Raji (cell line): ENCODE data around the gene TUBGCP6.

Experiments
- POLR2A ChIP-seq: IDR thresholded peaks from 2 replicates; pipeline ENCODE4 v1.6.1; 2011; ENCODE audit warnings: low read depth, low read length, control low read depth; ENCODE audit not compliant: insufficient read depth

The TUBGCP6 gene

GRCh38 chr22:50270666-50271394 lies 26.0 kb upstream of the TUBGCP6 start:
- no peak for TF ChIP-seq POLR2A

DNA sequence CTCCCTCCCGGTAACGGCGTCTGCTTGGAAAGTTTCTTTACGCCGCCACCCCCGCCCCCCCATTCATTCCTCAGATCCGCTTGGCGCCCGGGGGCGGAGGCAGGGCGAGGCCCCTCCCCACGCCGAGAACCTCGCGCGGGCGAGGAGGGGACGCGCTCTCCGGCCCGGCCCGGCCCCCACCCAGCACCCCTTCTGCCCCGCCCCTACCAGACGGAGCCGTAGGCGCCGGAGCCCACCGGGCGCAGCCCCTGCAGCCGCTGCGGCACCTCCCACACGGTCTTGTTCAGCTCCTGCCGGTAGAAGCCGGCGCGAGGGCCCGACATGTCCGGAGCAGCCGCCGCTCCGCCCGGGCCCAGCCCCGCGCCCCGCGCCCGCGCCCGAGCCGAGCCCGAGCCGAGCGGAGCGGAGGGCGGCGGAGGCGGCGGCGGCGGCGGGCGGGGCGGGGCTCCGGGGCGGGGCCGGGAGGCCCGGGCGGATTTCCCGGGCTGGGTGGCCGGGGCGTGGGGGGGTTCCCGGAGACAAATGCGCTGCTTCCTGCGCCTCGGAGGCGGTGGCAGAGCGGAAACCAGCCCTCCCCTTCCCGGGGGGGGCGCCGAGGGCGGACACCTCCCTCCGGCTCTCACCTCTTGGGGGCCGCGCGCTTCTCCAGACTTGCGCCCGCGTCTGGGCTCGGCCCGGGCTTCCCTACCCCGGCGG lies 25.3 kb upstream of the TUBGCP6 start, which contains the start of gene MAPK11:
Gene MAPK11, minus strand, starts transcription at position 411 of the 696 bp plus-strand sequence. Its CDS starts 88 bp downstream, at position 323.
- TF ChIP-seq POLR2A = no peak

DNA sequence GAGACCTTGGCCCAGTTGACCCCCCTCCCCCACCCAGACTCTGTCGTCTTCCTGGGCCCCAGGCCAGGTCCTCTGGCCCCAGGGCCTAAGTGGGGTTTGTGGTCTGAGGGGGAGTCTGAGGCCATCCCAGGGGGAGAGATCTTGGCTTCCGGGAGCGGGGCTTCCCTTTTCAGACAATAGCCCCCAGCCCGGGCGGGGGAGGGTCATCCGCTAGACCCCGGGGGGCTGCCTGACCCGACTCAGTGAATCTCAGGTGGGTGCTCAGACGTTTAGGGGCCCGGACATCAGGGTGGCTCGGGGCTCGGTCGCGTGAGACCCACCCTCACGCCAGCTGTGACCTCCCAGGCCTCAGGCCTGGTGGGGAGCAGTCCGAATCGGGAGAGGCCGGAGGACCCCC lies 24.7 kb upstream of the TUBGCP6 start:
- TF ChIP-seq POLR2A = no peak

- no peak for TF ChIP-seq POLR2A
These were observed 23.9 kb upstream of the TUBGCP6 start for GRCh38 chr22:50268655-50269113.

DNA sequence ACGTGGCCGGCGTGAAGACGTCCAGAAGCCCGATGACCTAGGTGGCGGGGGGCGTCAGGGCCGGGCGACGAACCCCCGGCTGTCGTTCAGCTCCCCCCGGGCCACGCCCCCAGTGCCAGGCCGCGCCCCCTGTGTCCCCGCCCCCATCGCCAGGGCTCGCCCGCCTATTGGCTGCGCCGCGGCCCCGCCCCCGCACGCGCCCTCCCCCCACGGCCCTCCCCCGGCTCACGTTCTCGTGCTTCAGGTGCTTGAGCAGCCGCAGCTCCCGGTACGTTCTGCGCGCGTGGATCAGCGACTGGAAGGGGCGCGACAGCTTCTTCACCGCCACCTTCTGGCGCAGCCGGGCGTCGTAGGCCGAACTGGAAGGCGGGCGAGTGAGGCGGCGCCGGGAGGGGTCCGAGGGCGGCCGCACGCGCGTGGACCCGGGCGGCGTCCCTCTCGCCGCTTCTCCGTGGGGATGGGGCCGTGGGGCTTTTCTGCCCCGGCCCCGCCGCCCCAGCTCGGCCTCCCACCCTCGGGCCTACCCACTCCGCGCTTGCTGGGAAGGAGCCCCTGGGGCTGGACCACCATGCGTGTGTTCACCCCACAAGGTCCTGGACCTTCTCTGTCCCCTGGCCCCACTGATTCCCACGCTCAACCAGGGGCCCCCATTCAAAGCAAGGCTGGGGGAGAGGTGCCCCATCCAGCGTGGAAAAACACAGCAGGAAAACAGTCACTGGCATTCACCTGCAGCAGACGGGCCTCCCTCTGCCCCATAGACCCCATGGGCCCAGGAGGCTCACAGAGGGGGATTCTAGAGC lies 23.0 kb upstream of the TUBGCP6 start:
- no peak for TF ChIP-seq POLR2A

DNA sequence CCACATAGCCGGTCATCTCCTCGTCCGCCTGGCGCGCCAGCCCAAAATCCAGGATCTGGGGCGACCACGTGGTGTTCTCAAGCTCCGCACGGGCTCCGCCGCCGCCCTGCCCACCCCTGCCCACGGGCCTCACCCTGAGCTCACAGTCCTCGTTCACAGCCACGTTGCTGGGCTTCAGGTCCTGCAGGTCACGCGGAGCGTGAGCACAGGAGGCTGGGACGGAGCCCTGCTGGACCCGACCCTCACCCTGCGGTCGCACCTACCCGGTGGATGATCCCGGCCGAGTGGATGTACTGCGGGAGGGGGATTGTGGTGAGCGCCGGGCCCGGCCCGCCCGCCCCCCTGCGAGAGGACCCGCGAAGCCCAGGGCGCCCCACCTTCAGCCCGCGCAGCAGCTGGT lies 22.2 kb upstream of the TUBGCP6 start:
- no peak for TF ChIP-seq POLR2A

DNA sequence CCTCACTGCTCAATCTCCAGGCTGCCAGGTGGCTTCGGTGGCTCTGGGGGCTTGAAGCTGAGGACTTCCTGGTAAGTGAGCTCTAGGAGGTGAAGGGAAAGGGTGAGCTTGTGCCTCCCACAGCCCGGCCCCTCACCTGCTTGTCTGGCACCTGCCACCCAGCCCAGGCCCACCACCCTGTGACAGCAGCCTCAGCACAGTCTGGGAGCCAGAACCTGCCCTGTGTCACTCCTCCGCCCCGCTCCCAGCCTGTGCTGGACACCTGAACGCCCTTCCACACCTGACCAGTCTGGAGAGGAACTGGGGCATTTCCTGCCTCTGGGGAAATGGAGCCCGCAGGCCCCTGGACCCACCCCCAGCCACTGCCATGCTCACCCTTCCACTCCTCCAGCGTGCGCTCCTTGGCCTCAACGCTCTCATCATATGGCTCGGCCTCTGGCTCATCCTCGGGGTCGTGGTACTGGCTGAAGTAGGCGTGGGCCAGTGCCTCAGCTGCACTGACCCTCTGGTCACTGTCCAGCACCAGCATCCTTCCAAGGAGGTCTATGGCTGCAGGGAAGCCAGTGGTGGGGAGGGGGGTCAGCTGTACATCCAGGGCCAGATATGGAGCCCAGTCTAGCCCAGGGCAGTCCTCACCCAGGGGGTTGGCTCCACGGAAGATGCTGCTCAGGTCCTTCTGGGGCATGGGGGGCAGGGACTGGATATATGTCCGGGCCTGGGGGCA lies 20.3 kb upstream of the TUBGCP6 start:
- no peak for TF ChIP-seq POLR2A

DNA sequence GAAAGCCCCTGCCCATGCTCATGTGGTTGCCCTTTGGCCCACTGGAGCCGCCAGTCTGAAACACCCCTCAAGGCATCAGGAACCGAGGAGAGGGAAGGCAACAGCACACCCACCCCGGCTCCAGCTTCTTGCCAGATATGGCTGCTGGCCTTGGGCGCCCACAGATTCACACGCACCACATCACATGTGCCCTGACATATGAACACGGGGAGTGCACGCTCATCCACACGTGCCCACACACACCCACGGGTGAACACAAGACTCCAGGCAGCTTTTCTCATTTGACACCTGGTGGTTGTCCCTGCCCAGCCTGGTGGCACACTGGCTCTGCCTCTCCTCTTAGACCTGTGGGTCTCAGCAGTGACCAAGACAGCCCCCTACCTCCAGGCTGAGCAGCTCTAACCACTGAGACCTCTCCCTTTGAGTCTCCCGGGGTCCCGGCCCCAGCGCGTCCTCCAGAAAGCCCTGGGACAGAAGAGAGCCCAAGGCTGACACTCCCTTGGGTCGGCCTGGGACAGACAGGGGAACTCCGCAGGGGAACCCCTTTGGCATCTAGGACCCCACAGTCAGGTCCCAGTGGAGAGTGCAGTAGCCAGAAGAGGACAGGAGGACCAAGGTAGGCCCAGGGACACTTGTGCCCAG lies 19.4 kb upstream of the TUBGCP6 start:
- no peak for TF ChIP-seq POLR2A

GRCh38 chr22:50262973-50263617 lies 18.3 kb upstream of the TUBGCP6 start:
- TF ChIP-seq POLR2A = no peak

DNA sequence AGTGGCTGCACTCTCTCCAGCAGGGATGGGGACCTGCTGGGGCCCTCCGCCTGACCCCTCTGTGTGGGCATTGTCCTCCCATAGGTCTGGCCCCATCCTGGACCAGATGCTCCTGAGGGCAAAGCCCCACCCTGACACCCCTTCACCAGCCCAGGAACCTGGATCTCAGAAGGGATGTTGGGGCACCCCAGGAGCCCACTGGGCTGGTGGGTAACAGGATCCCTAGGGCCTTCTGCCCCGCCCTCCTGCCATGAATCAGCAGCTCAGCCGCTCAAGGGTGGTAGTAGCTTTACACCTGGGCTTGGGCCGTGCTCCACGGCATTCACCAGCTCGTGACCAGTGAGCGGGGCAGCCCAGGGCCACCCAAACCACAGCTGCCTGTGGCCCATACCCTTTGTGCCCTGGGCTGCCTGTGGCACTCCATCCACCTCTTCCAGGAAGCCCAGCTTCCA lies 17.7 kb upstream of the TUBGCP6 start:
- no peak for TF ChIP-seq POLR2A

- 0 out of 2 replicates have a peak, but pooled peaks have one; percentile 2 for TF ChIP-seq POLR2A
These were observed 17.0 kb upstream of the TUBGCP6 start, which contains the start of gene MAPK12 for GRCh38 chr22:50261615-50262459. TSS of gene MAPK12 (minus strand) at chr22:50261683. CDS start at chr22:50261509, 174 bp downstream.

DNA sequence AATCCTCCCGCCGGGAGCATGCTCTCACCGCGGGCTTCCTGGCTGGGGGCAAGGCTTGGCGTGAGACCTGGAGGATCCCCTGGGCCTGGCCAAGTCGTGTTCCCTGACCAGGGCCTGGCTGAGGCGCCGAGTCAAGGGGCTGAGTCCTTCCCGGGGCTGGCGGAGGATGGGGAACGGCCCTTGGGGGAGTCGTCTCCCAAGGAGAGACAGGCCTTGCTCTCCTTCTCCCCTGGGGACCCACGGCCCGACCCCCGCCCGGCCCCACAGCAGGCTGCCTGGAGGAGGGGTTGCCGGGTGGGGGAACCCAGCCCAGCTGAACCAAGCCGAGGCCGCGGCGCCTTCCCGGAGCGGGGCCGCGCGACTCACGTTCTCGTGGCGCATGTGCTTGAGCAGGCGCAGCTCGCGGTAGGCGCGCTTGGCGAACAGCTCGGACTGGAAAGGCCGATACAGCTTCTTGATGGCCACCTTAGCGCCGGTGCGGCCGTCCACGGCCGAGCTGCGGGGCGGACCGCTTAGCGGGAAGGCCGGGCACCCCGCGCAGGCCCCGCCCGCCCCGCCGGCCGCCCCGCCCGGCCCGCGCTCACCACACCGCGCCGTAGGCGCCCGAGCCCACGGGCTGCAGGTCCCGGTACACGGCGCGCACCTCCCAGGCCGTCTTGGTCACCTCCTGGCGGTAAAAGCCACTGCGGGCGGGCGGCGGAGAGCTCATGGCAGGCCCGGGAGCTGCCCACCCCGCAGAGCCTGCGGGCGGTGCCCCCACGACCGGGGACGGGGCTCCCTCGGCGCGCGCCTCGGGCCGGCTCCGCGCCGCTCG lies 16.2 kb upstream of the TUBGCP6 start:
- TF ChIP-seq POLR2A = peak; percentile 64
